Measurements from ENCODE around the gene CPT1B. TPM values are rescaled to one million over a fixed set of nuclear protein-coding genes. Genes with fewer than 3 reads are reported as not detected.

The CPT1B gene
- total and polyA plus RNA-seq, 10 of the 15 experiments (the other 5 are each of a cell fraction or from before 2014, with no cell fraction given) = 3.5 to 54.0 (median 21.7) TPM

DNA sequence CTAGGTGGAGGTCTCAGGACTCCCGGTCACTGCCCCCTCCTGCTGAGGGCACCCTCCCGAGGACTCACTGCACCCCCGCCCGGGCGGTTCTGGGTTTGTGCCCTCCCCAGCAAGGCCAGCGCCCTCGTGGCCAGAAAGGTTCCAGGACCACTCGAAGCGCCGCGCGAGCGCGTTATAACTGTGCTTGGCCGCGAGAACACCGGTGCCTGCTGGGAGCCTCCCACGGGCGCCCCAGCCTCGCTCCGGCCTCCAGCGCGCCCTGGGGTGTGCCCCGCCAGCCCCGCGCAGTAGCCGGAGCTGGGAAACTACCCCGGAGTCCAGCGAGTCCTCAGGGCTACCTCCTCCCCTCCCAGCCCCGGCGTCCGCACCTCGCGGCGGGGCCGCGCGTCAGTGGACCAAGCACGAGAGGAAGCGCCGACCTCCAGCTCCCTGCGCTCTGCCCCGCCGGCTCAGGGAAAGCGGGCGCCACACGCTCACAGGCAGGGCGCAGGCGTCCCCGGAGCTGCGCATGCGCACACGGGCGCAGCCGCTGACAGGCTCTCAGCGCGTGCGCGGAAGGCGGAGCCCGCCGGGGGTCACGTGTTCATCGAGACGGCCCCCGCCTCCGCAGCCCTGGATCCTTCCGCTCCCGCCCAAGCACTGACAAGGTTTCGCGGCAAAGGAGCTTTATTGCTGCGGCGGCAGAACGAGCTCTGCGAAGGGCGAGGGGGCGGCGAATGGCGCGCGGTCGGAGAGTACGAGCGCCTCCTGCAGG, 52.9 kb downstream of the CPT1B start, which contains the start of gene SCO2 (continued):
- peak; percentile 82 for TF ChIP-seq CHD2 (IDR thresholded peaks at IDR 0.05; ENCODE audit: borderline replicate concordance, low read depth, low read length)
- no peak for TF ChIP-seq KDM1A (IDR thresholded peaks at IDR 0.05; ENCODE audit: borderline replicate concordance)
- TF ChIP-seq, protein P1, sequence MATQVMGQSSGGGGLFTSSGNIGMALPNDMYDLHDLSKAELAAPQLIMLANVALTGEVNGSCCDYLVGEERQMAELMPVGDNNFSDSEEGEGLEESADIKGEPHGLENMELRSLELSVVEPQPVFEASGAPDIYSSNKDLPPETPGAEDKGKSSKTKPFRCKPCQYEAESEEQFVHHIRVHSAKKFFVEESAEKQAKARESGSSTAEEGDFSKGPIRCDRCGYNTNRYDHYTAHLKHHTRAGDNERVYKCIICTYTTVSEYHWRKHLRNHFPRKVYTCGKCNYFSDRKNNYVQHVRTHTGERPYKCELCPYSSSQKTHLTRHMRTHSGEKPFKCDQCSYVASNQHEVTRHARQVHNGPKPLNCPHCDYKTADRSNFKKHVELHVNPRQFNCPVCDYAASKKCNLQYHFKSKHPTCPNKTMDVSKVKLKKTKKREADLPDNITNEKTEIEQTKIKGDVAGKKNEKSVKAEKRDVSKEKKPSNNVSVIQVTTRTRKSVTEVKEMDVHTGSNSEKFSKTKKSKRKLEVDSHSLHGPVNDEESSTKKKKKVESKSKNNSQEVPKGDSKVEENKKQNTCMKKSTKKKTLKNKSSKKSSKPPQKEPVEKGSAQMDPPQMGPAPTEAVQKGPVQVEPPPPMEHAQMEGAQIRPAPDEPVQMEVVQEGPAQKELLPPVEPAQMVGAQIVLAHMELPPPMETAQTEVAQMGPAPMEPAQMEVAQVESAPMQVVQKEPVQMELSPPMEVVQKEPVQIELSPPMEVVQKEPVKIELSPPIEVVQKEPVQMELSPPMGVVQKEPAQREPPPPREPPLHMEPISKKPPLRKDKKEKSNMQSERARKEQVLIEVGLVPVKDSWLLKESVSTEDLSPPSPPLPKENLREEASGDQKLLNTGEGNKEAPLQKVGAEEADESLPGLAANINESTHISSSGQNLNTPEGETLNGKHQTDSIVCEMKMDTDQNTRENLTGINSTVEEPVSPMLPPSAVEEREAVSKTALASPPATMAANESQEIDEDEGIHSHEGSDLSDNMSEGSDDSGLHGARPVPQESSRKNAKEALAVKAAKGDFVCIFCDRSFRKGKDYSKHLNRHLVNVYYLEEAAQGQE (IDR thresholded peaks at IDR 0.05; ENCODE audit: low read depth, low read length) = no peak
- TF ChIP-seq KLF5 (IDR thresholded peaks at IDR 0.05; ENCODE audit: partially characterized antibody) = peak; percentile 61
- peak; percentile 67; the same call in 1 of the 2 replicates for TF ChIP-seq YY1 (IDR thresholded peaks at IDR 0.05; ENCODE audit: low read depth, low read length)
- TF ChIP-seq SREBF1 (IDR thresholded peaks at IDR 0.05; ENCODE audit: low read length) = no peak
- TF ChIP-seq CREM (IDR thresholded peaks at IDR 0.05; ENCODE audit: low read depth) = 0 out of 2 replicates have a peak, but pooled peaks have one; percentile 27
- TF ChIP-seq SP1 (IDR thresholded peaks at IDR 0.05; ENCODE audit: low read depth, low read length) = peak; percentile 69
- TF ChIP-seq TCF3 (IDR thresholded peaks at IDR 0.05; ENCODE audit: borderline replicate concordance, insufficient read depth, low read depth, low read length) = 0 out of 2 replicates have a peak, but pooled peaks have one; percentile 10
- TF ChIP-seq IRF4 (IDR thresholded peaks at IDR 0.05; ENCODE audit: low read depth, low read length) = no peak
- peak; percentile 69 for TF ChIP-seq RELA (IDR thresholded peaks at IDR 0.05; ENCODE audit: borderline replicate concordance, partially characterized antibody)
- TF ChIP-seq, protein P2, sequence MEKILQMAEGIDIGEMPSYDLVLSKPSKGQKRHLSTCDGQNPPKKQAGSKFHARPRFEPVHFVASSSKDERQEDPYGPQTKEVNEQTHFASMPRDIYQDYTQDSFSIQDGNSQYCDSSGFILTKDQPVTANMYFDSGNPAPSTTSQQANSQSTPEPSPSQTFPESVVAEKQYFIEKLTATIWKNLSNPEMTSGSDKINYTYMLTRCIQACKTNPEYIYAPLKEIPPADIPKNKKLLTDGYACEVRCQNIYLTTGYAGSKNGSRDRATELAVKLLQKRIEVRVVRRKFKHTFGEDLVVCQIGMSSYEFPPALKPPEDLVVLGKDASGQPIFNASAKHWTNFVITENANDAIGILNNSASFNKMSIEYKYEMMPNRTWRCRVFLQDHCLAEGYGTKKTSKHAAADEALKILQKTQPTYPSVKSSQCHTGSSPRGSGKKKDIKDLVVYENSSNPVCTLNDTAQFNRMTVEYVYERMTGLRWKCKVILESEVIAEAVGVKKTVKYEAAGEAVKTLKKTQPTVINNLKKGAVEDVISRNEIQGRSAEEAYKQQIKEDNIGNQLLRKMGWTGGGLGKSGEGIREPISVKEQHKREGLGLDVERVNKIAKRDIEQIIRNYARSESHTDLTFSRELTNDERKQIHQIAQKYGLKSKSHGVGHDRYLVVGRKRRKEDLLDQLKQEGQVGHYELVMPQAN (conservative IDR thresholded peaks at IDR 0.05) = peak; percentile 70; the same call in 1 of the 2 replicates
- peak; percentile 45 for TF ChIP-seq HCFC1 (IDR thresholded peaks at IDR 0.05; ENCODE audit: low read length)
- TF ChIP-seq MXI1 (IDR thresholded peaks at IDR 0.05; ENCODE audit: low read depth, low read length) = peak; percentile 71
- peak; percentile 96; the same call in 1 of the 2 replicates for TF ChIP-seq POLR2AphosphoS2 (IDR thresholded peaks at IDR 0.05; ENCODE audit: low read depth, low read length)
- peak; percentile 100 for TF ChIP-seq IKZF1 (conservative IDR thresholded peaks at IDR 0.05)
- TF ChIP-seq, protein P3, sequence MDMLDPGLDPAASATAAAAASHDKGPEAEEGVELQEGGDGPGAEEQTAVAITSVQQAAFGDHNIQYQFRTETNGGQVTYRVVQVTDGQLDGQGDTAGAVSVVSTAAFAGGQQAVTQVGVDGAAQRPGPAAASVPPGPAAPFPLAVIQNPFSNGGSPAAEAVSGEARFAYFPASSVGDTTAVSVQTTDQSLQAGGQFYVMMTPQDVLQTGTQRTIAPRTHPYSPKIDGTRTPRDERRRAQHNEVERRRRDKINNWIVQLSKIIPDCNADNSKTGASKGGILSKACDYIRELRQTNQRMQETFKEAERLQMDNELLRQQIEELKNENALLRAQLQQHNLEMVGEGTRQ (IDR thresholded peaks at IDR 0.05; ENCODE audit: borderline replicate concordance, low read depth, low read length) = peak; percentile 87
- TF ChIP-seq, protein P4, sequence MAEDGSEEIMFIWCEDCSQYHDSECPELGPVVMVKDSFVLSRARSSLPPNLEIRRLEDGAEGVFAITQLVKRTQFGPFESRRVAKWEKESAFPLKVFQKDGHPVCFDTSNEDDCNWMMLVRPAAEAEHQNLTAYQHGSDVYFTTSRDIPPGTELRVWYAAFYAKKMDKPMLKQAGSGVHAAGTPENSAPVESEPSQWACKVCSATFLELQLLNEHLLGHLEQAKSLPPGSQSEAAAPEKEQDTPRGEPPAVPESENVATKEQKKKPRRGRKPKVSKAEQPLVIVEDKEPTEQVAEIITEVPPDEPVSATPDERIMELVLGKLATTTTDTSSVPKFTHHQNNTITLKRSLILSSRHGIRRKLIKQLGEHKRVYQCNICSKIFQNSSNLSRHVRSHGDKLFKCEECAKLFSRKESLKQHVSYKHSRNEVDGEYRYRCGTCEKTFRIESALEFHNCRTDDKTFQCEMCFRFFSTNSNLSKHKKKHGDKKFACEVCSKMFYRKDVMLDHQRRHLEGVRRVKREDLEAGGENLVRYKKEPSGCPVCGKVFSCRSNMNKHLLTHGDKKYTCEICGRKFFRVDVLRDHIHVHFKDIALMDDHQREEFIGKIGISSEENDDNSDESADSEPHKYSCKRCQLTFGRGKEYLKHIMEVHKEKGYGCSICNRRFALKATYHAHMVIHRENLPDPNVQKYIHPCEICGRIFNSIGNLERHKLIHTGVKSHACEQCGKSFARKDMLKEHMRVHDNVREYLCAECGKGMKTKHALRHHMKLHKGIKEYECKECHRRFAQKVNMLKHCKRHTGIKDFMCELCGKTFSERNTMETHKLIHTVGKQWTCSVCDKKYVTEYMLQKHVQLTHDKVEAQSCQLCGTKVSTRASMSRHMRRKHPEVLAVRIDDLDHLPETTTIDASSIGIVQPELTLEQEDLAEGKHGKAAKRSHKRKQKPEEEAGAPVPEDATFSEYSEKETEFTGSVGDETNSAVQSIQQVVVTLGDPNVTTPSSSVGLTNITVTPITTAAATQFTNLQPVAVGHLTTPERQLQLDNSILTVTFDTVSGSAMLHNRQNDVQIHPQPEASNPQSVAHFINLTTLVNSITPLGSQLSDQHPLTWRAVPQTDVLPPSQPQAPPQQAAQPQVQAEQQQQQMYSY (CRISPR knock-in tag; IDR thresholded peaks at IDR 0.05) = no peak
- no peak for TF ChIP-seq CHD4 (IDR thresholded peaks at IDR 0.05)
- peak; percentile 95 for TF ChIP-seq RAD51 (IDR thresholded peaks at IDR 0.05)
- TF ChIP-seq NRF1 (conservative IDR thresholded peaks at IDR 0.05; ENCODE audit: low read depth, low read length) = peak; percentile 89
